ENCODE data around the gene NLRP12.

DNA sequence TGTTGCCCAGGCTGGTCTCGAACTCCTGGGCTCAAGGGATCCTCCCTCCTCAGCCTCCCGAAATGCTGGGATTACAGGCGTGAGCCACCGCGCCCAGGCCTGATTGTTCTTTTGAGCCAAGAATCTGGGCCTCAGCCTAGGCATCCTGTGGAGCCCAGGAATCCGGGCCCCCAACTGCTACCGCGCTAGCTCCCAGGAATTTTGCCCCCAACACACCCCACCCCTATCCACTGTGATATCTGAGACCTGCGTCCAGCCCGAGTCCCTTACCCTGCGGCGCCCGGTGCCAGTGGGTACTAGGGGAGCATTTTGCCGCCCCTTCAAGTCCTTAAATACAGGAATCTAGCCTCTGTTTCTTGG lies 42.7 kb upstream of the NLRP12 start:
- TF ChIP-seq POLR2A (IDR thresholded peaks at IDR 0.05; ENCODE audit: low read length), result no peak
- TF ChIP-seq GATA1 (IDR thresholded peaks at IDR 0.05; ENCODE audit: low read depth, low read length), result no peak

Measured in erythroblast (primary cell).